ENCODE measurements around the gene THSD4.
A peak's percentile ranks its signal among the peaks of the same experiment; 100 is the strongest.

Gene THSD4

GRCh38 chr15:71780115-71780976 lies 665.1 kb downstream of the THSD4 start:
- DNase-seq (ENCODE audit: low read depth in 2 of 2): no peak

- DNase-seq (ENCODE audit: low read depth in 2 of 2): no peak
Observed at GRCh38 chr15:71781179-71781964, 666.1 kb downstream of the THSD4 start.

GRCh38 chr15:71781965-71782265 lies 666.6 kb downstream of the THSD4 start:
- no peak for DNase-seq (ENCODE audit: low read depth in 2 of 2)

- DNase-seq (ENCODE audit: low read depth in 2 of 2): no peak
Observed at GRCh38 chr15:71782422-71783165, 667.3 kb downstream of the THSD4 start.

DNA sequence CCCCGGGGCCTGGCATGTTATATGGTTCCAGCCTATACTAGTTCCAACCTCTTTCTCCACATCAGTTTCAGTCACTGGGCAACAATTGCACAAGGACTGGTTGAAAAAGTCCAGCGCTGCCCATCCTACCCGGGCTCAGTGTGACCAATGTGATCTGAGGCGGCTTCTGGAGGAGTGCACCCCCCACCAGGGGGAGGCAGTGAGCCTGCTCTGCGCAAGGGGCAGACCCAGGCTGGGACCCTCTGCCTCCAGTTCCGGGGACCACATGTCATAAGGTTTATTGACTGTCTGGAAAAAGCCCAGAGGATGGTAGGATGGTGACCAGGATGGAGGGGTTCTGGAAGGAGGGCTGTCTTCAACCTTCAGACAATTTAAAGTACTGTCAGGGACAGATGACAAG lies 669.4 kb downstream of the THSD4 start:
- DNase-seq (ENCODE audit: low read depth in 2 of 2): no peak

DNA sequence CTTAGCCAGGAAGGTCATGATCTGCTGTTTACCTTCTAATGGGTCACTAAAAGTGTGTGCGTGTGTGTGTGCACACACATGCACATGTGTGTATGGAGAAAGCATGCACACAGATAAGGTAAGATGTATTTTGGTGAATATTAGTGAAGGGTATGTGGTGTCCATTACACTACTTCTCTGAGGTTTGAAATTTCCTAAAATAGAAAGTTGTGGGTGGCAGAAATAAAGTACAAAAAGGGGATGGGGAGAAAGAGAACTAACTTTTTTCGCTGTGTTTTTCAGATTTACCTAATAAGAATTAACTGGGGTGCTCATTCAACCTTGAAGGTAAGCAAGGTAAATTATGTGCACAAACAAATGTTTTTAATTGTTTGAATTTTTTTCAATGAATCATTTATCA lies 670.7 kb downstream of the THSD4 start:
- no peak for DNase-seq (ENCODE audit: low read depth in 2 of 2)

DNA sequence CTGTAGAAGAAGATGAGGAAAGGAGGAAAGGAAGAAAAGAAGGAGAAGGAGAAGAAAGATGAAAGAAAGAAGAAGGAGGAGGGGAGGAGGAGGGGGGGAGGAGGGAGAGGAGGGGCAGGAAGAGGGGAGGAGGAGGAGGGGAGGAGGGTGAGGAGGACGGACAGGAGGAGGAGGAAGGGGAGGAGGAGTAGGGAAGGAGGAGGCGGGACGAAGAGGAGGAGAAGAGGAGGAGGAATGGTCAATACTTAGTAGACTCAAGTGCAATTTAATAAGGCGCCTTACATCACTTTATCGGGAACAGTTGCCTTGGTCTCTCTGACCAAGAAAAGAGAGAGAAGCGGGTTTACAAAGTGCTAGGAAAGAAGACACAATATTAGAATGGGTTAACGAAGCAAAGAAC lies 671.4 kb downstream of the THSD4 start:
- DNase-seq (ENCODE audit: low read depth in 2 of 2): no peak

GRCh38 chr15:71788646-71789579 lies 673.6 kb downstream of the THSD4 start:
- no peak for DNase-seq (ENCODE audit: low read depth in 2 of 2)

DNA sequence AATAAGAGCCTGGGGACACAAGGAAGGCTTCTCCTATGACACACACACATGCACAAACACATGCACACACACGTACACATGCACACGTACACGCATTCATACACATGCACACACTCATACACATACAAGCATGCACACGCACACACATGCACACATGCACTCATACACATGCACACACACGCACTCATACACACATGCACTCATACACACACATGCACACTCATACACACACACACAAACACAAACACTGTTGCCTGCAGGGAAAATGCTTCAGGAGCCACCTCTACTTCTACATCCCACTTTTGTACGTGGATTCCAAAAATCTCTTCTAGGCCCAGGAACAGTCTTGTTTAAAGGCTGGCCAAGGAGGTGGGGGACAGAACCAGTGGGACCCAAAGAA lies 674.3 kb downstream of the THSD4 start:
- DNase-seq (ENCODE audit: low read depth in 2 of 2): no peak

- DNase-seq (ENCODE audit: low read depth in 2 of 2): no peak
Observed at GRCh38 chr15:71790081-71790480, 674.8 kb downstream of the THSD4 start.

- DNase-seq (ENCODE audit: low read depth in 2 of 2): no peak
Observed at GRCh38 chr15:71791975-71792374, 676.7 kb downstream of the THSD4 start.

GRCh38 chr15:71792521-71792920 lies 677.2 kb downstream of the THSD4 start:
- DNase-seq (ENCODE audit: low read depth in 2 of 2): no peak

DNA sequence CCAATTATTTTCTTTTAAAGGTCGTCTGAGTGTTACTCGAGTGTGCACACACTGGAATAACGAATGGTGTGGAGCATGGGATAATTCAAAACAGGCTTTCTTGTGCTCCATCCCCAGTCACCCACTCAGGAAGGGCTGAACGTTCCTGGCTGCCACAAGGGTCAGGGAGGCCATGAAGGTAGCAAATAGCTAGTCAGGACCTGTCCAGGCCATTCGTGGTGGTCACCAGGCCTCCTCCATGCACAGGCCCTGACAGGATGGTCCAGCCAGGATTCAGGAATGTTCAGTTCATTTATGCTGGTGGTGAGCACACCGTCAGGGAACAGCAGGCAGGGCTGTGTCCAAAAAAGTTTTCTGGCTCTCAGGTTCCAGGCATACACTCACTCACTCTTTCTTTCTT lies 683.4 kb downstream of the THSD4 start:
- DNase-seq (ENCODE audit: low read depth in 2 of 2): no peak

GRCh38 chr15:71800190-71800589 lies 684.9 kb downstream of the THSD4 start:
- DNase-seq (ENCODE audit: low read depth in 2 of 2): no peak

GRCh38 chr15:71800835-71801745 lies 685.8 kb downstream of the THSD4 start:
- no peak for DNase-seq (ENCODE audit: low read depth in 2 of 2)

- no peak for DNase-seq (ENCODE audit: low read depth in 2 of 2)
Observed at GRCh38 chr15:71801935-71802655, 686.8 kb downstream of the THSD4 start.

DNA sequence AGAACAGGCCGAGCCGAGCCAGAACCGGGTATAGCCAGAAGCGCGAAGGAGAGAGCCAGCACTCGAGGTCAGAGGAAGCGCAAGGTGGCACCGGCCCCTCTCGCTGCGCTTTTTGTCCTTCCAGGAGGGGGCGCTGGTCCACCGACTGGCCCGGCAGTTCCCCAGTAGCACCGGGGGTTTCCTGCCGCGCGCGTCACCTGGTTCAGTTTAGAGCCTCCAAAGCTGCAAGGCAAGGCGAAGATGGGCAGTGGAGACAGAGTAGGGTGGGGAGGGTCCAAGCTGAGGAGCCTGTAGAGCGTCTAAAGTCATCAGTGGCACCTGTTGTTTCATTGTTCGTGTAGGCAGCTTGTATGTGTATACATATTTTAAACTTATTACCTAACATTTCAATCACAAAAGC lies 687.5 kb downstream of the THSD4 start:
- peak; percentile 19 to 37 for DNase-seq (ENCODE audit: low read depth in 2 of 2)

DNA sequence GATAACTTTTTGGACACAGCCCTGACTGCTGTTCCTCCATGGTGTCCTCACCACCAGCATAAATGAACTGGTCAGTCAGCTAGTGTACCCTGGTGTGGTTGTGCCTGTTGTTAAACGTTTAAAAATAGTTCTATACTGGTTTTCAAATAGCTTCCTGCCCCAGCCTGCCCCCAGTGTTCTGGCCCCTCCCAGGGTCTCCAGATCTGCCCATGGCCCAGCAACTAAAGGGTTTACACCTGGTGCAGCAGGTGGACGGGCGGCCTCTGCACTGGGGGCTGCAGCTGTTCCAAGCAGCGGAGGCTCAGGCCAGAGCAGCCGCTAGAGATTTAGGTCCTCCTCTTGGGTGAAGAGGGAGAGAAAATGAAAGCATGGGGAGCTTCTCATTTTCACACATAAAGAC lies 689.0 kb downstream of the THSD4 start:
- DNase-seq (ENCODE audit: low read depth in 2 of 2): no peak

DNA sequence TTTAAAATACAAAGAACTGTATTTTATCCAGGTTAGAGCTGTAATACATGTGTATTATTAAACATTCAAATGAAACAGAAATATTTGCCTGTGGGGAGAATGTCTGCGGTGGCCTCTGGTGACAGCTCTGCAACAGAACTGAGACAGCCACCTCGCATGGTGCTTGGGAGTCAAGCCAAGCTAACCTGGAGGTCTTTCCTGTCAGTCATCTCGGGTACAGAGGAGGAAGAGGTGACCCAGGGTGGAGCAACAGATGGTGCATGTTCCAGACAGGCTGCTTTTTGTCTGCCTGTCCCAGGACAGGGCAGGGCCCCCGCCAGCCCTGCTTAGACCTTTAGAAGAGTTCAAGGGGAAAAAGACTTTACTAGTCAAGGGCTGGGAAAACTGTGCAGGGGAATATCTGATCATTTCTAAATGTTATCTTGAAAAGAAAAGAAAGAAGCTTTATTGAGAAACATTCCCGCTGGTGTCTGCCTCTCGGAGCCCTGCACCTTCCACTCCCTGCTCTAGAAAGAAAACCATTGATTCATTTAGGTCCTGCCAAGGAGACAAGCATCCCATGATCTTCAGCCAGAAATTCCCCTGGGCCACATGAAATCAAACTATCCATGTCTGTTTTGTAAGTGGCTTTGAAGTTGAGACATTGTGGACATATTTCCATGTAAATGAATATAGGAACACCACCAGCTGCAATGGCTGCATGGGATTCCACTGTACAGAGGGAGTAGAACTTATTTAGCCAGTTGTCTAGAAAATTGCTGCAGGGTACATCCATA lies 689.6 kb downstream of the THSD4 start:
- DNase-seq (ENCODE audit: low read depth in 2 of 2): no peak
